ENCODE results near the gene EXOC3L4. TPM values are rescaled to one million over a fixed set of nuclear protein-coding genes. Genes with fewer than 3 reads are reported as not detected.

Gene EXOC3L4
- total and polyA plus RNA-seq, 2 of the 8 experiments (the other 6 are each of a cell fraction or from before 2014, with no cell fraction given): 0.45 to 0.57 TPM

DNA sequence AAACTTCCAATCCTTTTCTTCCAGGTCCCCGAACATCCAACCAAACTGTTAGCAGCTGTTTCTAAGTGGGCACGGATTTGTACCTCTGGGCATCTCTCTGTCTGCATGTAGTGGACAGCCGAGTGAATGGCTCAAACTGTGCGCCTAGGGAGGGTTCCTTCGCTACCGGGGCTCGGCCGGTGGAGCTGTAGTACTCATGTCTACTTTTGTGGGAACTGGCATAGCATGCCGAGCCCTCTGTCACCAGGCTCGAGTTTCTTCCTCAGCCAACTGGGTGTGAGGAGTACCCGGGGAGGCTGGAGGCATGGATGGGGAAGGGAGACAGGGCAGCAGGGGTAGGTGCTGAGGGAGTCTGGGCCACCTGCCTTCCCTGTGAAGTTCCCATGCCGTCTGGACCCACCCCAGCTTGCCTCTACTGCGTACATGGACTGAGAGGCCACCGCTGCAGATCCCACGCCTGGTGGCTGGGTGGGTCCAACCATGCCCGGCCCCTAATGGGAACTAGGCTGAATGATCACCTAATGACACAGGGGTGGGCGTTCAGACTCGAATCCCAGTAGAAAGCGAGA is 51.7 kb downstream of the EXOC3L4 start:
- Histone ChIP-seq H2BK120ac (replicated peaks; ENCODE audit: low read depth, low read length) (no peak overlapping the region), H3K9ac (replicated peaks in 1 of 4; ENCODE audit: extremely low read depth in 1 of 4, low read depth in 3 of 4, low read length in 3 of 4) (no peak overlapping the region), H3K79me1 (ENCODE audit: low read depth, low read length) (no peaks in the 10 kb centered on the region), H3K56ac (replicated peaks; ENCODE audit: insufficient read length, low read depth, low read length) (no peak overlapping the region), H4K91ac (replicated peaks; ENCODE audit: insufficient read length, low read length) (no peak overlapping the region), H2AFZ (ENCODE audit: low read length) (no peak overlapping the region), H4K5ac (ENCODE audit: insufficient read length, low read depth, low read length) (no peak overlapping the region), H3K4me3 (ENCODE audit: extremely low read depth in 1 of 4, insufficient read depth in 2 of 4, low read depth in 3 of 4, low read length in 4 of 4) (no peak overlapping the region), H3K18ac (ENCODE audit: extremely low read depth, low read length) (no peak overlapping the region), H4K8ac (ENCODE audit: extremely low read depth, insufficient read depth, low read length) (no peak overlapping the region; the same call in 1 of the 2 replicates), H4K20me1 (replicated peaks in 1 of 2; ENCODE audit: control insufficient read depth in 1 of 2, insufficient read depth in 2 of 2, low read length in 2 of 2) (no peaks in the 10 kb centered on the region), H3K14ac (ENCODE audit: insufficient read length) (no peak overlapping the region), H3K4me2 (ENCODE audit: insufficient read depth in 1 of 2, low read depth in 2 of 2, low read length in 2 of 2) (no peak overlapping the region), H3K4ac (replicated peaks; ENCODE audit: insufficient read length, low read depth, low read length) (no peak overlapping the region), H3K27ac (ENCODE audit: low read depth, low read length) (no peak overlapping the region), H2BK20ac (ENCODE audit: low read length) (no peak overlapping the region), H2BK5ac (ENCODE audit: low read depth, low read length) (no peak overlapping the region), H3K79me2 (ENCODE audit: control insufficient read depth in 1 of 2, insufficient read depth in 2 of 2, low read length in 2 of 2) (no peaks in the 10 kb centered on the region), H2BK12ac (ENCODE audit: low read depth, low read length) (no peak overlapping the region), H3K27me3 (replicated peaks in 1 of 4; ENCODE audit: control insufficient read depth in 3 of 4, extremely low read depth in 1 of 4, insufficient read depth in 3 of 4, low read length in 3 of 4) (no peaks in the 10 kb centered on the region; a peak in 1 of 7 replicates), H2AK5ac (ENCODE audit: low read depth, low read length) (no peak overlapping the region), H3K9me3 (ENCODE audit: insufficient read depth in 2 of 2, low read depth in 1 of 2, low read length in 1 of 2) (no peaks in the 10 kb centered on the region), H3K36me3 (ENCODE audit: control insufficient read depth in 2 of 4, insufficient read depth in 4 of 4, low read length in 3 of 4) (no peaks in the 10 kb centered on the region), H3K23ac (ENCODE audit: insufficient read length) (no peak overlapping the region), H2BK15ac (ENCODE audit: low read length) (no peak overlapping the region), H3K4me1 (replicated peaks in 1 of 4; ENCODE audit: control insufficient read depth in 3 of 4, insufficient read depth in 4 of 4, low read length in 3 of 4) (no peaks in the 10 kb centered on the region), H3K23me2 (ENCODE audit: low read depth, low read length) (no peaks in the 10 kb centered on the region)
- POLR2A ChIA-PET (ENCODE audit: partially characterized antibody): no interaction called here
- 83% methylated on average over 19 of the region's 19 CpGs; no CpG with 5 or more reads in 1 of the 2 experiments for WGBS, 2 experiments (ENCODE audit: extremely low coverage in 1 of 2, insufficient coverage in 1 of 2, insufficient read length in 1 of 2, insufficient replicate concordance in 2 of 2, low coverage in 1 of 2, low lambda C conversion rate in 2 of 2, missing lambda C conversion rate in 1 of 2)
- FAIRE-seq (no peak), DNase-seq (ENCODE audit: low read depth in 1 of 2, low spot score in 2 of 2) (no peak)
- CTCF ChIA-PET (ENCODE audit: partially characterized antibody): interaction anchor here (0.7 to 1.1 kb wide), 3 partner anchors 11 to 41 kb away, joined by 3 to 8 read pairs (median 3); no protein-coding TSS in a partner anchor
- TF ChIP-seq POLR2AphosphoS5 (IDR thresholded peaks at IDR 0.05; ENCODE audit: low read depth, low read length) (no peak), EP300 (IDR thresholded peaks at IDR 0.05; ENCODE audit: borderline replicate concordance in 1 of 2, low read depth in 2 of 2, low read length in 2 of 2) (no peak), SIN3A (conservative IDR thresholded peaks at IDR 0.05 in 1 of 2, IDR thresholded peaks at IDR 0.05 in 1 of 2; ENCODE audit: low read depth in 1 of 2, low read length in 2 of 2) (no peak), HDAC6 (IDR thresholded peaks at IDR 0.05; ENCODE audit: low read depth, low read length) (no peak), KDM5A (IDR thresholded peaks at IDR 0.05; ENCODE audit: low read length) (no peak), TAF7 (optimal IDR thresholded peaks at IDR 0.05; ENCODE audit: borderline replicate concordance, low read depth, low read length) (no peak), RXRA (IDR thresholded peaks at IDR 0.05; ENCODE audit: insufficient read depth, low read depth, low read length) (no peak), SAP30 (IDR thresholded peaks at IDR 0.05; ENCODE audit: insufficient read depth, insufficient replicate concordance, low read length) (no peak), JUND (IDR thresholded peaks at IDR 0.05; ENCODE audit: low read length) (no peak), MAFK (IDR thresholded peaks at IDR 0.05; ENCODE audit: low read depth, low read length) (no peak), TEAD4 (IDR thresholded peaks at IDR 0.05; ENCODE audit: low read depth, low read length) (no peak)
- TF ChIP-seq, protein P1, sequence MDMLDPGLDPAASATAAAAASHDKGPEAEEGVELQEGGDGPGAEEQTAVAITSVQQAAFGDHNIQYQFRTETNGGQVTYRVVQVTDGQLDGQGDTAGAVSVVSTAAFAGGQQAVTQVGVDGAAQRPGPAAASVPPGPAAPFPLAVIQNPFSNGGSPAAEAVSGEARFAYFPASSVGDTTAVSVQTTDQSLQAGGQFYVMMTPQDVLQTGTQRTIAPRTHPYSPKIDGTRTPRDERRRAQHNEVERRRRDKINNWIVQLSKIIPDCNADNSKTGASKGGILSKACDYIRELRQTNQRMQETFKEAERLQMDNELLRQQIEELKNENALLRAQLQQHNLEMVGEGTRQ (IDR thresholded peaks at IDR 0.05; ENCODE audit: low read length): no peak

Measured in H1 (cell line).